ENCODE data around the gene UGT1A6. TPM values are rescaled to one million over a fixed set of nuclear protein-coding genes. Genes with fewer than 3 reads are reported as not detected.

The UGT1A6 gene
- total RNA-seq, 4 donors from 2014 or later = 13.5 to 40.2 (median 18.1) TPM

GRCh38 chr2:233773854-233774253, 81.2 kb downstream of the UGT1A6 start:
- intact Hi-C loops (cut with DNase I; ENCODE audit: low total_unique reads) = no loop called here
- TF ChIP-seq POLR2AphosphoS5 (IDR thresholded peaks at IDR 0.05) (no peak), CTCF (IDR thresholded peaks at IDR 0.05) (no peak), EP300 (IDR thresholded peaks at IDR 0.05; ENCODE audit: low read depth) (no peak), POLR2A (IDR thresholded peaks at IDR 0.05) (no peak)
- H3K27ac ChIP-seq = no peak overlapping the region
- H3K4me3 ChIP-seq = no peak overlapping the region
- in situ Hi-C loops (cut with MboI; ENCODE audit: low pct_ligation_motif_present in 1 of 4, low pct_unique_long_range_greater_than_20kb in 1 of 4, low sequenced_read_pairs in 3 of 4) = no loop called here
- H3K36me3 ChIP-seq = no peaks in the 10 kb centered on the region
- no peak for DNase-seq
- 93 to 97% methylated on average over 4 to 5 of the region's 5 CpGs for WGBS, 2 donors (ENCODE audit: low coverage in 1 of 2)
- no peaks in the 10 kb centered on the region for H3K27me3 ChIP-seq
- no peaks in the 10 kb centered on the region for H3K4me1 ChIP-seq
- no peaks in the 10 kb centered on the region for H3K9me3 ChIP-seq

- DNase-seq = no peak
- in situ Hi-C loops (cut with MboI; ENCODE audit: low pct_ligation_motif_present in 1 of 4, low pct_unique_long_range_greater_than_20kb in 1 of 4, low sequenced_read_pairs in 3 of 4) (no loop called here), intact Hi-C loops (cut with DNase I; ENCODE audit: low total_unique reads) (no loop called here)
- Histone ChIP-seq H3K27me3 (no peaks in the 10 kb centered on the region), H3K4me3 (no peak overlapping the region), H3K27ac (no peak overlapping the region), H3K36me3 (no peaks in the 10 kb centered on the region), H3K4me1 (no peaks in the 10 kb centered on the region), H3K9me3 (no peaks in the 10 kb centered on the region)
- 95 to 100% methylated on average over 2 to 6 of the region's 6 CpGs for WGBS, 2 donors (ENCODE audit: low coverage in 1 of 2)
- TF ChIP-seq EP300 (IDR thresholded peaks at IDR 0.05; ENCODE audit: low read depth) = no peak
- no peak for TF ChIP-seq POLR2AphosphoS5 (IDR thresholded peaks at IDR 0.05)
- no peak for TF ChIP-seq CTCF (IDR thresholded peaks at IDR 0.05)
- no peak for TF ChIP-seq POLR2A (IDR thresholded peaks at IDR 0.05)
These were observed 82.7 kb downstream of the UGT1A6 start for GRCh38 chr2:233775414-233775813.

GRCh38 chr2:233778030-233778429, 85.3 kb downstream of the UGT1A6 start, which contains the start of gene MROH2A:
Gene MROH2A (plus strand): TSS chr2:233778330. CDS start chr2:233779359, 1,029 bp downstream.
- Histone ChIP-seq H3K27me3 (no peaks in the 10 kb centered on the region), H3K4me3 (no peak within 1 kb of the TSS), H3K4me1 (no peaks in the 10 kb centered on the region), H3K27ac (no peak within 1 kb of the TSS), H3K9me3 (no peaks in the 10 kb centered on the region), H3K36me3 (no peaks in the 10 kb centered on the region)
- WGBS, 2 donors (ENCODE audit: low coverage in 1 of 2) = 89% methylated on average over 2 of the region's 2 CpGs; no CpG with 5 or more reads in 1 of the 2 donors
- in situ Hi-C loops (cut with MboI; ENCODE audit: low pct_ligation_motif_present in 1 of 4, low pct_unique_long_range_greater_than_20kb in 1 of 4, low sequenced_read_pairs in 3 of 4) = no loop called here
- TF ChIP-seq POLR2AphosphoS5 (IDR thresholded peaks at IDR 0.05) = no peak
- no peak for TF ChIP-seq EP300 (IDR thresholded peaks at IDR 0.05; ENCODE audit: low read depth)
- no peak for TF ChIP-seq CTCF (IDR thresholded peaks at IDR 0.05)
- TF ChIP-seq POLR2A (IDR thresholded peaks at IDR 0.05) = no peak
- DNase-seq = no peak
- intact Hi-C loops (cut with DNase I; ENCODE audit: low total_unique reads) = no loop called here

GRCh38 chr2:233779722-233780121, 87.0 kb downstream of the UGT1A6 start:
- Histone ChIP-seq H3K36me3 (no peaks in the 10 kb centered on the region), H3K27me3 (peaks cover 2% of the 10 kb centered on the region), H3K9me3 (no peaks in the 10 kb centered on the region), H3K4me3 (no peak overlapping the region), H3K27ac (no peak overlapping the region), H3K4me1 (no peaks in the 10 kb centered on the region)
- in situ Hi-C loops (cut with MboI; ENCODE audit: low pct_ligation_motif_present in 1 of 4, low pct_unique_long_range_greater_than_20kb in 1 of 4, low sequenced_read_pairs in 3 of 4) = no loop called here
- no peak for DNase-seq
- no peak for TF ChIP-seq POLR2A (IDR thresholded peaks at IDR 0.05)
- no peak for TF ChIP-seq EP300 (IDR thresholded peaks at IDR 0.05; ENCODE audit: low read depth)
- TF ChIP-seq CTCF (IDR thresholded peaks at IDR 0.05) = no peak
- TF ChIP-seq POLR2AphosphoS5 (IDR thresholded peaks at IDR 0.05) = no peak
- 91% methylated on average over 4 of the region's 4 CpGs; no CpG with 5 or more reads in 1 of the 2 donors for WGBS, 2 donors (ENCODE audit: low coverage in 1 of 2)
- intact Hi-C loops (cut with DNase I; ENCODE audit: low total_unique reads) = no loop called here
